Endothelial cell (in vitro differentiated cells): ENCODE measurements around the gene MAD1L1. TPM values are rescaled to one million over a fixed set of nuclear protein-coding genes. Genes with fewer than 3 reads are reported as not detected.

Experiments used
- DNase-seq: peaks from one replicate; pipeline ENCODE4 v3.0.0; 2021; ENCODE audit warnings: low spot score
- H3K27ac Mint-ChIP-seq: one replicate; pipeline ENCODE4 v1.8.0; 2021; ENCODE audit warnings: mixed read lengths, inconsistent platforms; ENCODE audit not compliant: unreplicated experiment
- H3K27me3 Mint-ChIP-seq: one replicate; pipeline ENCODE4 v1.8.0; 2021; ENCODE audit warnings: mild to moderate bottlenecking, moderate library complexity, mixed read lengths, inconsistent platforms; ENCODE audit not compliant: unreplicated experiment
- H3K36me3 Mint-ChIP-seq: one replicate; pipeline ENCODE4 v1.8.0; 2021; ENCODE audit warnings: mild to moderate bottlenecking, low read depth, mixed read lengths, inconsistent platforms; ENCODE audit not compliant: unreplicated experiment
- H3K4me1 Mint-ChIP-seq: one replicate; pipeline ENCODE4 v1.8.0; 2021; ENCODE audit warnings: mild to moderate bottlenecking, mixed read lengths, inconsistent platforms; ENCODE audit not compliant: unreplicated experiment
- H3K4me3 Mint-ChIP-seq: one replicate; pipeline ENCODE4 v1.8.0; 2021; ENCODE audit warnings: mild to moderate bottlenecking, mixed read lengths, inconsistent platforms; ENCODE audit not compliant: unreplicated experiment
- H3K9me3 Mint-ChIP-seq: one replicate; pipeline ENCODE4 v1.8.0; 2021; ENCODE audit warnings: mixed read lengths, inconsistent platforms; ENCODE audit not compliant: unreplicated experiment
- total RNA-seq: library from RNA; stranded (reverse); fragmentation: NEBNext Ultra II Directional; extraction: Animal tissue kit (Norgen Biotek cat#: 25700); gene quantifications from one replicate; pipeline ENCODE4 v1.2.1, GENCODE V29; 2021; ENCODE audit not compliant: unreplicated experiment
- TF ChIP-seq, protein P1 (sequence below): fragments of 200-600 bp; sonication (generic); IDR thresholded peaks from one replicate; pipeline ENCODE4 v1.5.0; 2021; ENCODE audit warnings: antibody characterized with exemption; ENCODE audit not compliant: unreplicated experiment

The MAD1L1 gene
- total RNA-seq, 1 donor from 2014 or later, result 43.3 TPM

DNA sequence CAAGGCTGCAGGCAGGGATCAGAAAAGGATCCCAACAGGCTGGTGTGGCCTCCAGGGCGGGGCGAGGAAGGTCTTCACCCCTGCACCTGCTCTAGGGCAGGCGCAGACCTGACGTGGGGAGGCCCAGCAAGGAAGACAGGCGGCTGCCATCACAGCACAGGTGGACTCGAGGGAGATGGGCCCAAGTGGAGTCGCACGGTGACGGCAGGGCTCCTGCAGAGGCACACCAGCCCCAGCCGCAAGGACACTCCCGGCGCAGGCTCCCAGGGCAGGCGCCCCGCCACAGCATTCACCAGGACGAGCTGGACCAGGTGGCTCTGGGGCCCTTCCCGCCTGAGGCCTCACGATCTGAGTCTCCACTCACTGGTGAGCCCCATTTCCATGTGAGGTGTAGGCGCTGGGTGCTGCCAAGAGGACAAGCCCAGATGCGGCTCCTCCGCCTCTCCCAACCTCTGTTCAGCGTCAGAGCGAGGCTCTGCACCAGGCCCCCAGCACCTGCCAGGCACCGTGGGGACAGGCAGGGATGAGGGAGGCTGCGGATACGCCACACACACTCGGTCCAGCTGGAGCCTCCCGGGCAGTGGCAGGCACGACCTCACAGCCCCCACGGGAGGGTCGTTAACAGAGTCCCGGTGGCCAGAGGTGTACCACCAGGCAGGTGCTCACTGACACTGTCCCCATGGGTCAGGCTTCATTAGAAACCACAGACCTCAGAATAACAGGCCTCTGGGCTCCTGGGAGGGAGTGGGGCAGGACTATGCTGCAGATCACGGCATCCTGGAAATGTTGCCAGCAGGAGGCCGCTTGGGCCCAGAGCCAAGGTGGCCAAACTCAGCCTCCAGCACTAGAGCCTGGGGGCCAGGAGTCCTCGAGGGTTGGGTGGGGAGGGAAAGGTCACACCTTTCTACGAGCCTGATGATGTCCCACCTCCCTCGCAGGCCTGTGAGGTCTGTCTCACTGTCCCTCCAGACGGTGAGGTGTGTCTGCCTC, 111.6 kb downstream of the MAD1L1 start:
- Mint-ChIP-seq H3K4me3 (no peak overlapping the region), H3K4me1 (peaks cover 6% of the 10 kb centered on the region), H3K36me3 (peaks cover 6% of the 10 kb centered on the region), H3K27ac (no peak overlapping the region), H3K27me3 (peaks cover 21% of the 10 kb centered on the region), H3K9me3 (no peaks in the 10 kb centered on the region)
- TF ChIP-seq, protein P1, sequence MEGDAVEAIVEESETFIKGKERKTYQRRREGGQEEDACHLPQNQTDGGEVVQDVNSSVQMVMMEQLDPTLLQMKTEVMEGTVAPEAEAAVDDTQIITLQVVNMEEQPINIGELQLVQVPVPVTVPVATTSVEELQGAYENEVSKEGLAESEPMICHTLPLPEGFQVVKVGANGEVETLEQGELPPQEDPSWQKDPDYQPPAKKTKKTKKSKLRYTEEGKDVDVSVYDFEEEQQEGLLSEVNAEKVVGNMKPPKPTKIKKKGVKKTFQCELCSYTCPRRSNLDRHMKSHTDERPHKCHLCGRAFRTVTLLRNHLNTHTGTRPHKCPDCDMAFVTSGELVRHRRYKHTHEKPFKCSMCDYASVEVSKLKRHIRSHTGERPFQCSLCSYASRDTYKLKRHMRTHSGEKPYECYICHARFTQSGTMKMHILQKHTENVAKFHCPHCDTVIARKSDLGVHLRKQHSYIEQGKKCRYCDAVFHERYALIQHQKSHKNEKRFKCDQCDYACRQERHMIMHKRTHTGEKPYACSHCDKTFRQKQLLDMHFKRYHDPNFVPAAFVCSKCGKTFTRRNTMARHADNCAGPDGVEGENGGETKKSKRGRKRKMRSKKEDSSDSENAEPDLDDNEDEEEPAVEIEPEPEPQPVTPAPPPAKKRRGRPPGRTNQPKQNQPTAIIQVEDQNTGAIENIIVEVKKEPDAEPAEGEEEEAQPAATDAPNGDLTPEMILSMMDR, result no peak
- no peak for DNase-seq

DNA sequence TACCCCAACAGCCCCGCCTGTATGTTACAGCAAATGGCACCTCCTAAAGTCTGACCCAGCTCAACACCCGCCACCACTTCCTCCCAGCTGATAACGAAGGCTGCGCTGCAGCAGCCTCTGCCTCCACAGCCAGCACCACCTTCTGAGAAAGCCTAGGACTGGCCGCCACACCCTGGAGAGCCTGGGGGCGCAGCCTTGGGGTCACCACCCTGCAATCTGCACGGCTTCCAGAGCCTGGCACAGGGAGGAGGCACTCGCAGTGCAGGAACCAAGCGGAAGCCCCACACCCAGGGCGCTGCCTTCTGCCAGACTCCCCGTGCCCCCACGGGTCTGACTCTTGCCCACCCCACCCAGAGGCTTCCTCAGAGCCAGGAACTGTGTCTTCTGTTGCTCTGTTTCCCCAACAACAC, 112.5 kb downstream of the MAD1L1 start:
- Mint-ChIP-seq H3K4me1 (peaks cover 6% of the 10 kb centered on the region), H3K36me3 (peaks cover under 1% of the 10 kb centered on the region), H3K4me3 (no peak overlapping the region), H3K9me3 (no peaks in the 10 kb centered on the region), H3K27me3 (peaks cover 21% of the 10 kb centered on the region), H3K27ac (no peak overlapping the region)
- no peak for DNase-seq
- TF ChIP-seq, protein P1, result no peak

DNA sequence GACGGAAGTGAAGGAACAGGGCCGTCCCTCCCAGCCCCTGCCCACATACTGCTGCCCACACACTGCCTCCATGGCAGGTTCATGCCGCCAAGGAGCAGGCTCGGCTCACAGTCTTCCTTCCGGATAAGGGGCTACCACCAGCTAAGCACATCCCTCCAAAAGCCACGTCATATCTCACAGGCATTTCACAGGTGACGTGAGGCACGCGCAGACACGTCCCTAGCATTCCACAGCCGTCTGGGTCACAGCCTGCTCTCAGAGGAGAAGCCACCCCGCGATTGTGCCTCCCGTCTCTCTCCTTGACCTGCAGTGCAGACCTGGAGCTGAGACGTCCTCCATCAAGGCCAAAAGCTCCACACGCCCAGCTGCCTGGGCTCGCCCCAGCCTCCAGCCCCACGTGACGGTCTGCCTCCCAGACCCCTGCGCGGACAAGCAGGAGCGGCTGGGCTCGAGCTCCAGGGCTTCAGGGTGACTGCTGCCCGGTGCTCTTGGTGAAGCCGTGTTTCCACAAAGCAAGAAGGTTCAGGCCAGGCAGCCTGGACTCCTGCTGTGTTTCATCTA, 114.0 kb downstream of the MAD1L1 start:
- peak overlapping the region; percentile 64 for H3K27ac Mint-ChIP-seq
- DNase-seq, result no peak
- H3K4me1 Mint-ChIP-seq, result peaks cover 6% of the 10 kb centered on the region
- peaks cover 22% of the 10 kb centered on the region for H3K27me3 Mint-ChIP-seq
- no peaks in the 10 kb centered on the region for H3K9me3 Mint-ChIP-seq
- H3K4me3 Mint-ChIP-seq, result no peak overlapping the region
- TF ChIP-seq, protein P1, result no peak
- peaks cover 5% of the 10 kb centered on the region for H3K36me3 Mint-ChIP-seq

DNA sequence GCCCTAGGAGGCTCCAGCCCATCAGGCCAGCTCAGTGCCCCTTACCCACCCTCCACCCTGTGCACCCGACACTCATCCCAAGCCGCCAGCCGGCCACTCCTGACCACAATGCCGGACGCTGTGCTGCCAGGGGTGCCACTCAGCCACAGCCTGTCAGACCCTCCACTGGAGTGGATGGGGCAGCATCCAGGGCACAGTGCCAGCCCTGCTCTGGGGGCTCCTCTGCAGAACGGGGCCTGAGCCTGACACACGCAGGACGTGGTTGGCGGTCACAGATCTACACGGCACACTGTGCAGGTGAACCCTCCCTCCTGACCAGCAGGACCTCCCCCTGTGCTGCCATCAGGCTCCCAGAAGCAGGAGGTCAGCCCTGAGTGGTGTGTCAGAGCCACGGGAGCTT, 114.7 kb downstream of the MAD1L1 start:
- Mint-ChIP-seq H3K9me3 (no peaks in the 10 kb centered on the region), H3K36me3 (peaks cover 8% of the 10 kb centered on the region), H3K27ac (no peak overlapping the region), H3K4me1 (peaks cover 9% of the 10 kb centered on the region), H3K27me3 (peaks cover 19% of the 10 kb centered on the region), H3K4me3 (no peak overlapping the region)
- TF ChIP-seq, protein P1, result no peak
- no peak for DNase-seq

DNA sequence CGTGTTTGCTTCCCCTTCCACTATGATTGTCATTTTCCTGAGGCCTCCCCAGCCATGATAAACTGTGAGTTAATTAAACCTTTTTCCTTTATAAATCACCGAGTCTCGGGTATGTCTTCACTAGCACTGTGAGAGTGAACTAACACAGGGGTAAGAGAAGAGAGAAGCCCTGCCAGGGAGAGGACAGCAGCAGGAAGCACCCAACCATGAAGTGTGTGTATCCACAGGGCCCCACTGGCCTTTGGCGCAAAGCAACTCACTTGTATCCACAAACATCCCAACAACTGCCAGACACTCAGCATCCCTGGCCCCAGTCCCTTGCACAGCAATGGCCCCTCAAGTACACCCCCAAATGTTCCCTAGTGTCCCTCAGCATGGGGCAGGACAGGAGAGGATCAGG, 115.1 kb downstream of the MAD1L1 start:
- H3K4me1 Mint-ChIP-seq, result peaks cover 13% of the 10 kb centered on the region
- TF ChIP-seq, protein P1, result no peak

More for the DNA sequence above, 115.1 kb downstream of the MAD1L1 start:
- no peak overlapping the region for H3K27ac Mint-ChIP-seq
- peak overlapping the region; percentile 31 for H3K4me3 Mint-ChIP-seq
- H3K27me3 Mint-ChIP-seq, result peaks cover 19% of the 10 kb centered on the region
- no peak for DNase-seq
- no peaks in the 10 kb centered on the region for H3K9me3 Mint-ChIP-seq
- peaks cover 8% of the 10 kb centered on the region for H3K36me3 Mint-ChIP-seq
